H1 (cell line): Measurements from ENCODE around the gene SIRT6.

Experiments used
- EGR1 ChIP-seq: IDR thresholded peaks from 2 replicates; pipeline ENCODE4 v1.6.1; 2011; ENCODE audit warnings: low read depth, low read length, borderline replicate concordance
- EZH2 ChIP-seq: fragments of 200-600 bp; sonication (generic); IDR thresholded peaks from 2 replicates; pipeline ENCODE4 v1.7.1; 2012; ENCODE audit warnings: low read depth, mild to moderate bottlenecking, moderate library complexity, low read length, inconsistent platforms; ENCODE audit not compliant: severe bottlenecking
- HDAC2 ChIP-seq, 2 experiments: fragments of 300-600 bp in 1 of 2; sonication (generic) in 1 of 2; IDR thresholded peaks; 2 replicates each; pipeline ENCODE4 v1.6.1; 2011 to 2012; ENCODE audit warnings: low read depth in 2 of 2, low read length in 2 of 2, mild to moderate bottlenecking in 2 of 2, moderate library complexity in 2 of 2, borderline replicate concordance in 1 of 2, inconsistent platforms in 1 of 2
- KDM1A ChIP-seq: fragments of 200-600, 300-600 bp; sonication (generic); IDR thresholded peaks from 2 replicates; pipeline ENCODE4 v1.7.1; 2016; ENCODE audit warnings: mild to moderate bottlenecking, low read length, borderline replicate concordance
- POLR2A ChIP-seq, 2 experiments: IDR thresholded peaks; 1 replicate in 1 of 2; 2 replicates in 1 of 2; pipeline ENCODE4 v1.6.1; 2011; ENCODE audit warnings: low read depth in 2 of 2, low read length in 2 of 2, mild to moderate bottlenecking in 2 of 2; ENCODE audit errors: control extremely low read depth in 1 of 2
- POLR2AphosphoS5 ChIP-seq: IDR thresholded peaks from 2 replicates; pipeline ENCODE4 v1.6.1; 2011; ENCODE audit warnings: low read depth, low read length
- RAD21 ChIP-seq, 2 experiments: IDR thresholded peaks in 1 of 2; conservative IDR thresholded peaks in 1 of 2; 2 replicates each; pipeline ENCODE4 v1.6.1; 2011; ENCODE audit warnings: low read depth in 2 of 2, low read length in 2 of 2, improper control_type of control experiment in 1 of 2, inconsistent platforms in 1 of 2, mild to moderate bottlenecking in 1 of 2, moderate library complexity in 1 of 2
- RBBP5 ChIP-seq: IDR thresholded peaks from 2 replicates; pipeline ENCODE4 v1.7.1; 2012; ENCODE audit warnings: low read depth, mild to moderate bottlenecking, inconsistent platforms, low read length, moderate library complexity, borderline replicate concordance
- TAF1 ChIP-seq: IDR thresholded peaks from 2 replicates; pipeline ENCODE4 v1.6.1; 2011; ENCODE audit warnings: mild to moderate bottlenecking, low read depth, low read length
- USF2 ChIP-seq: IDR thresholded peaks from 2 replicates; pipeline ENCODE4 v1.6.1; 2011; ENCODE audit warnings: low read length, improper control_type of control experiment
- ZNF274 ChIP-seq: IDR thresholded peaks from 2 replicates; pipeline ENCODE4 v1.7.0; 2012; ENCODE audit warnings: low read length, borderline replicate concordance; ENCODE audit errors: extremely low read depth
- TF ChIP-seq, protein P1 (sequence below), 3 experiments: IDR thresholded peaks; 1 replicate in 2 of 3; 2 replicates in 1 of 3; pipeline versions ENCODE4 v1.5.1 to v1.6.1; 2011; ENCODE audit warnings: low read length in 3 of 3, mild to moderate bottlenecking in 3 of 3, inconsistent platforms in 2 of 3, low read depth in 1 of 3, moderate library complexity in 1 of 3; ENCODE audit not compliant: insufficient read depth in 1 of 3; ENCODE audit errors: control extremely low read depth in 1 of 3
- TF ChIP-seq, protein P2 (sequence below): IDR thresholded peaks from 2 replicates; pipeline ENCODE4 v1.6.1; 2011; ENCODE audit warnings: low read depth, mild to moderate bottlenecking, low read length; ENCODE audit not compliant: insufficient read depth

- TF ChIP-seq, protein P1, sequence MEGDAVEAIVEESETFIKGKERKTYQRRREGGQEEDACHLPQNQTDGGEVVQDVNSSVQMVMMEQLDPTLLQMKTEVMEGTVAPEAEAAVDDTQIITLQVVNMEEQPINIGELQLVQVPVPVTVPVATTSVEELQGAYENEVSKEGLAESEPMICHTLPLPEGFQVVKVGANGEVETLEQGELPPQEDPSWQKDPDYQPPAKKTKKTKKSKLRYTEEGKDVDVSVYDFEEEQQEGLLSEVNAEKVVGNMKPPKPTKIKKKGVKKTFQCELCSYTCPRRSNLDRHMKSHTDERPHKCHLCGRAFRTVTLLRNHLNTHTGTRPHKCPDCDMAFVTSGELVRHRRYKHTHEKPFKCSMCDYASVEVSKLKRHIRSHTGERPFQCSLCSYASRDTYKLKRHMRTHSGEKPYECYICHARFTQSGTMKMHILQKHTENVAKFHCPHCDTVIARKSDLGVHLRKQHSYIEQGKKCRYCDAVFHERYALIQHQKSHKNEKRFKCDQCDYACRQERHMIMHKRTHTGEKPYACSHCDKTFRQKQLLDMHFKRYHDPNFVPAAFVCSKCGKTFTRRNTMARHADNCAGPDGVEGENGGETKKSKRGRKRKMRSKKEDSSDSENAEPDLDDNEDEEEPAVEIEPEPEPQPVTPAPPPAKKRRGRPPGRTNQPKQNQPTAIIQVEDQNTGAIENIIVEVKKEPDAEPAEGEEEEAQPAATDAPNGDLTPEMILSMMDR (IDR thresholded peaks at IDR 0.05; ENCODE audit: control extremely low read depth in 1 of 3, insufficient read depth in 1 of 3, low read depth in 1 of 3, low read length in 3 of 3): no peak
- TF ChIP-seq HDAC2 (IDR thresholded peaks at IDR 0.05; ENCODE audit: borderline replicate concordance in 1 of 2, low read depth in 2 of 2, low read length in 2 of 2) (no peak), POLR2AphosphoS5 (no peak), RBBP5 (no peak), POLR2A (IDR thresholded peaks at IDR 0.05; ENCODE audit: control extremely low read depth in 1 of 2, low read depth in 2 of 2, low read length in 2 of 2) (no peak), RAD21 (IDR thresholded peaks at IDR 0.05 in 1 of 2, conservative IDR thresholded peaks at IDR 0.05 in 1 of 2; ENCODE audit: low read depth in 2 of 2, low read length in 2 of 2) (no peak), USF2 (no peak), TAF1 (no peak), KDM1A (no peak), EZH2 (no peak), EGR1 (no peak), ZNF274 (no peak)
- TF ChIP-seq, protein P2, sequence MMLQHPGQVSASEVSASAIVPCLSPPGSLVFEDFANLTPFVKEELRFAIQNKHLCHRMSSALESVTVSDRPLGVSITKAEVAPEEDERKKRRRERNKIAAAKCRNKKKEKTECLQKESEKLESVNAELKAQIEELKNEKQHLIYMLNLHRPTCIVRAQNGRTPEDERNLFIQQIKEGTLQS: no peak
Observed at GRCh38 chr19:4217429-4218264, 35.3 kb upstream of the SIRT6 start.
